Muscle layer of colon (tissue), 2 donors: ENCODE results near the gene FKBP1A.

ENCODE experiments used
- H3K27ac ChIP-seq: one replicate; pipeline ENCODE4 v1.7.0; 2013; ENCODE audit warnings: low read depth, mild to moderate bottlenecking, low read length, moderate library complexity
- H3K27me3 ChIP-seq, 2 donors: one replicate each; pipeline ENCODE4 v1.7.0; 2013; ENCODE audit warnings: low read length in 2 of 2, mild to moderate bottlenecking in 2 of 2; ENCODE audit not compliant: insufficient read depth in 2 of 2, control insufficient read depth in 1 of 2
- H3K36me3 ChIP-seq: one replicate; pipeline ENCODE4 v1.7.0; 2013; ENCODE audit warnings: mild to moderate bottlenecking, low read length; ENCODE audit not compliant: insufficient read depth
- H3K4me1 ChIP-seq: one replicate; pipeline ENCODE4 v1.7.0; 2013; ENCODE audit warnings: mild to moderate bottlenecking, low read length; ENCODE audit not compliant: insufficient read depth
- H3K4me3 ChIP-seq, 2 donors: one replicate each; pipeline ENCODE4 v1.7.0; 2013; ENCODE audit warnings: low read length in 2 of 2, low read depth in 1 of 2, mild to moderate bottlenecking in 1 of 2, moderate library complexity in 1 of 2
- H3K9ac ChIP-seq: one replicate; pipeline ENCODE4 v1.7.0; 2013; ENCODE audit warnings: low read length
- H3K9me3 ChIP-seq: one replicate; pipeline ENCODE4 v1.7.0; 2013; ENCODE audit warnings: mild to moderate bottlenecking, low read length
- donor health status: abdominal sarcoma.
- donor health status: Adenocarcinoma of cecum.

The FKBP1A gene

DNA sequence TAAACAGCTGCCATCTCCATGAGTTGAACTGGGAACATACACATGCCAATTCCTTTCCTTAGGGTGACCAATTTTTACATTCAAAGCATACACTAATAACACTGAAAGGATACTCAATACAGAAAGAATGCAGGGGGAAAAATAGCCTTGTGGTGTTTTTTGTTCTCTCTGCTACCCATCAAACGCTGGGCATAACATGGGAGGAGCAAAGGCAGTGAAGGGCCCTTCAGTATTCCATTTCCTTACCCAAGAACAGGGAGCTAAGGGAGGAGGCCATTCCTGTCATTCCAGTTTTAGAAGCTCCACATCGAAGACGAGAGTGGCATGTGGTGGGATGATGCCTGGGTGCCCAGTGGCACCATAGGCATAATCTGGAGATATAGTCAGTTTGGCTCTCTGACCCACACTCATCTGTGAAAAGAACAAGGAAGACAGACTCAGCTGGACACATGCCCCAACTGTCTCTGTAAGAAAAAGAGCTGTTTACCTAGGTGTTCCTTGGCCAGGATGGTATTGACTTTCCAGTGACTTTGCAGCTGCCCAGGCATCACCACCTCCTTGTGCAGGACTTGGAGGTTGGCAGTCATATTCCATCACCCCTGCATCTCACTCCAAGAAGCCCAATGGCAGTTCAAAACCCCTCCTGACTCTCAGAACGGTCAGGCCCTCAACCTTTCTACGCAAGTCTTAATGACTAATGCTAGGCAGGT, 20.9 kb downstream of the FKBP1A start:
- no peak overlapping the region for H3K27ac ChIP-seq
- H3K9ac ChIP-seq, result no peak overlapping the region
- no peaks in the 10 kb centered on the region for H3K9me3 ChIP-seq
- H3K36me3 ChIP-seq, result peaks cover 38% of the 10 kb centered on the region
- H3K27me3 ChIP-seq, result no peaks in the 10 kb centered on the region
- peaks cover 32% of the 10 kb centered on the region for H3K4me1 ChIP-seq
- H3K4me3 ChIP-seq, result no peak overlapping the region

DNA sequence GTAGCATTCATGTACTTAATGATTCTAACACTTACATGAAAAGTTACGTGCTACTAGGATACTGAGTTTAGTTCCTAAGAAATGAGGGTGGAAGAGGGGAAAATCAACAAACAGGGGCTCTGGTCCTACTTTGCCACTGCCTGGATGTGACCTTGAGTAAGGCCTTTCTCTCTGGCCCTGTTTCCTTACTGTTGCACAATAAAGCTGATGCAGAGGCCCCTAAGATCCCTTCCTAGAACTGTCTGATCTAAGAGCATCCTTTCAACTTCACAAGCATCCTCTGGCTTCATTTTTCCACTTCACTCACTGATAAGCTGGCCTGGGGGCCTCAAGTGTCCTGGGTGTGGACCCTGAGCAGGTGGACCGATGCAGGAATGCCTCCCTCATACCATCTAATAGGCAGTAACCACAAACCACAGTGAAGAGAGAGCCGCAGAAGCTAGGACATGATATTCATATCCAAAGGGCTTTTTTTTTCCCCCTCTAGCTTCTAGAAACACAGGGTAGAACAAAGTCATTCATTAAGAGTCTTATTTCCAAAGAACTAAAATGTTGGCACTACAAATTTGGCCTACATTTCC, 21.6 kb downstream of the FKBP1A start:
- Histone ChIP-seq H3K9me3 (no peaks in the 10 kb centered on the region), H3K27me3 (no peaks in the 10 kb centered on the region), H3K27ac (no peak overlapping the region), H3K4me3 (no peak overlapping the region), H3K9ac (no peak overlapping the region), H3K4me1 (peaks cover 32% of the 10 kb centered on the region), H3K36me3 (peaks cover 38% of the 10 kb centered on the region)

DNA sequence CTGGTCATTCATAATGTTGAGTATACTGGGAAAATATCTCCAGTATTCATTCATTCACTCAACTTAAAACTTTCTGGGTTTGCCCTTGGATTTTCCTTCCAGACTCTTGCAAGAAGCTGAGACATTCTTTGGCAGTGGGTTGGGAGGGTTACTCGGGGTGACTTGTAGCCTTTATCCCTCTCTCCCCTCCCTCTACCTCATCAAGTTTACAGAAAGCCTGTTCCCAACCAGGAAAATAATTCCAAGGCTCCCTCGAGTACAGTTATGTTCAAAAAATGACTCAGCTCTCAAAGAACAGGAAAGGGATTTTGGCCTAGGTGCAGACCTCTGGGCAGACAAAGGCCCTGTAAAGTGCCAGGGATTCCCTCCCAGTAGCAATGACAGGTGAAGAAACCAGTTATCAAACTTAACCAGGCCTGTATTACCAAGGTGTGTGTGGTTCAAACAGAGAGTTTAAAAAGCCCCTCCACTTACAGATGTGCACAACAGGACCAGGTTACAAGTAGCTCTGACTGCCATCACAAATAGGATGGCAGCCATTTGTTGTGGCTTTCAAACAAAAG, 22.2 kb downstream of the FKBP1A start:
- Histone ChIP-seq H3K9ac (no peak overlapping the region), H3K27me3 (no peaks in the 10 kb centered on the region), H3K27ac (no peak overlapping the region), H3K4me3 (no peak overlapping the region), H3K36me3 (peaks cover 38% of the 10 kb centered on the region), H3K4me1 (peaks cover 28% of the 10 kb centered on the region), H3K9me3 (no peaks in the 10 kb centered on the region)

DNA sequence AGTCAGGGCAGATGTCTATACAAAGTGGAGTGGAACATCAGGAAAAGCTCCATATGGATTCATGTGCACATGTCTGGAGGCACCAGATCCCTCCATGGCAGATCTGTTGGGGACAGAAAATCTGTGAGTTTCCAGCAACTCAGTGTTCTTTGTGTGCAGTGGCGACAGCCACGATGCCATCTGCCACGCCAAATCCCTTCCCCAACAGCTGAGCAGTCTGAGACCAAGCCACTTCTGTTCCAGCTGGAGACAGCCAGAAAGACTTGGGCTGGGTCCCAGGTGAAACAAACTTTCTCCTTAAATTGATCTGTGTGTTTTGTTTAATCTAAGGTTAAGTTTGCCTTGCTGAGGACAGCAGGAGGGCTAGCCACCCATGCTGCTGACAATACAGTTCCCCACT, 22.9 kb downstream of the FKBP1A start:
- peaks cover 42% of the 10 kb centered on the region for H3K36me3 ChIP-seq
- no peak overlapping the region for H3K27ac ChIP-seq
- no peak overlapping the region for H3K9ac ChIP-seq
- no peaks in the 10 kb centered on the region for H3K9me3 ChIP-seq
- no peaks in the 10 kb centered on the region for H3K27me3 ChIP-seq
- peaks cover 27% of the 10 kb centered on the region for H3K4me1 ChIP-seq
- H3K4me3 ChIP-seq, result no peak overlapping the region

DNA sequence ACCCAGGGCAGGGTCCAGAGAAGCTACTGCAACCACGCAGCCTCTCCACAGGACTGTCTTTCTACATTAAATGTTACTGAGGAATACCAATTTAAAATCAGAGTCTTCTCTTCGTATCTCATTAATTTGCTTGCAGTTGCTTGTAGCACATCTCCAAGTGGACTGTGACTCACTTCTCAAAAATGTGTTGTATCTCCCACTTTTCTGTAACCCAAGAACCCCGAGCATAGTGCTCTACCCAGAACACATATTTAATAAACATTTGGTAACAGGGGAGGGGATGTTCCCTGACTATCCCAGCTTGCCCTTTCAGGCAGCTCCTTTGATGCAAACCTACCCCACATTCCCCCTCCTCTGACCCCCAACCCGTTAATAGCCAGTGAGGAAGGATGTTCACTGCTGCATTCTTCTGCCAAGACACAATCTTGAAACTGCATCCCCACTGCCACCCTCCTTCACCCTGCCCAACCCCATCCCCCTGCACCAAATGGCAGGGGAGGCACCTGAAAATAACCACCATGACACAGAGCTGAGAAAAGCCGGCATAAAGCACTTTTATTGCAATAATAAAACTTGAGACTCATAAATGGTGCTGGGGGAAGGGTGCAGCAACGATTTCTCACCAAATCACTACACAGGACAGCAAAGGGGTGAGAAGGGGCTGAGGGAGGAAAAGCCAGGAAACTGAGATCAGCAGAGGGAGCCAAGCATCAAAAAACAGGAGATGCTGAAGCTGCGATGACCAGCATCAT, 24.2 kb downstream of the FKBP1A start:
- peaks cover 35% of the 10 kb centered on the region for H3K36me3 ChIP-seq
- H3K9me3 ChIP-seq, result no peaks in the 10 kb centered on the region
- H3K4me3 ChIP-seq, result no peak overlapping the region
- H3K4me1 ChIP-seq, result peaks cover 27% of the 10 kb centered on the region
- peak overlapping the region; percentile 14 for H3K27ac ChIP-seq
- H3K9ac ChIP-seq, result no peak overlapping the region
- no peaks in the 10 kb centered on the region for H3K27me3 ChIP-seq

DNA sequence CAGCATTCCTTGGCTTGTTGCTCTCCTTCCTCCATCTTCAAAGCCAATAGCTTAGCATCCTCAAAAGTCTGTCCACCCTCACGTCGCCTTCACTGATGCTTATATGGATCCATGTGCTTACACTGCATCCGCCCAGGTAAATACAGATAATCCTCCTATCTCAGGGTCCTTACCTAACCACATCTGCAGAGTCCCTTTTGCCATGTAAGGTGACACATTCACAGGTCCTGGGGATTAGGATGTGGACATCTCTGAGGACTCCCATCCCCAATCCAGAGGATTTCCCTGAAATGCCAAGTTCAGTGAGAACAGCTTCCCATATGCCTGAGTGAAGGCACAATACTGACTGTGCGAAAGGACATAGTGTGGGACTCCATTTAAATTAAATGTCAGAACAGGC, 25.4 kb downstream of the FKBP1A start:
- no peaks in the 10 kb centered on the region for H3K9me3 ChIP-seq
- peaks cover 27% of the 10 kb centered on the region for H3K4me1 ChIP-seq
- H3K27ac ChIP-seq, result no peak overlapping the region
- H3K4me3 ChIP-seq, result no peak overlapping the region
- peaks cover 33% of the 10 kb centered on the region for H3K36me3 ChIP-seq
- H3K27me3 ChIP-seq, result no peaks in the 10 kb centered on the region
- H3K9ac ChIP-seq, result no peak overlapping the region

DNA sequence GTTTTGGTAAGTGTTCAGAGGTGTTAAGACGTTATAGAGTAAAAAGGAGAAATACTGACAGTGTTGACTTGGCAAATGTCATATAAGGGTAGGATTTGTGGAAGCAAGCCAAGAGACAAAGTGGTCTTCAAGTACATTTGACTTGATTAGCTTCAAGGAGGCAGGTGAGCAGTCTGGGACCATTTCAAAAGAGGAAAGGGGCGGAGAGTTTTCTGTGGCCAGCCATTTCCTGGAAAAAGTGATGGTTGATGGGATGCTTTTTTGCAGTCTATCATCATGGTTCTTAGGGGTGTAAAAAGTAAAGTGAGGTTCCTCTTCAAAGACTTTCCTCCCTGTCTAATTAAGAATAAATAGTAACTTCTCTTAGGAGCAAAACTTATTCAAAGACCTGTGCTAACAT, 28.7 kb downstream of the FKBP1A start:
- no peak overlapping the region for H3K27ac ChIP-seq
- peaks cover 9% of the 10 kb centered on the region for H3K4me1 ChIP-seq
- no peak overlapping the region for H3K4me3 ChIP-seq
- no peaks in the 10 kb centered on the region for H3K27me3 ChIP-seq
- H3K36me3 ChIP-seq, result peaks cover 26% of the 10 kb centered on the region
- no peak overlapping the region for H3K9ac ChIP-seq
- H3K9me3 ChIP-seq, result no peaks in the 10 kb centered on the region

DNA sequence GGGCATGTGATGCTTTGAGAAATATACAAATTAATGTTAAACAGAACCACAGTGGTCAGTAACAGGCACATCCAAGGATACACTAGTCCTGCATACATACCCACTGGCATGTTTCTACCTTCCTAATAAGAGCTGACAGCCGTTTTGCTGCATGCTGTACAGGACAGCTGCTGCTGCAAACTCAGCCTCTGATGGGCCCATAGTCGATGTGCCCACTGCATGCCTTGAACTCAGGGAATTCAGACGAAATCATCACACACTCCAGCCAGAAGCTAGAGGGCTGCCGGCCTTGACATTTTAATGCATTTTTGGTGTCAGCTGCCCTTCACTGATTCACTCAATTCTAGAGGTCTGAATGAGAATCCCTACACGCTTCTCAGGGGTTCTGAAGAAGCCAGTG, 29.3 kb downstream of the FKBP1A start:
- Histone ChIP-seq H3K27ac (no peak overlapping the region), H3K9me3 (no peaks in the 10 kb centered on the region), H3K9ac (no peak overlapping the region), H3K27me3 (no peaks in the 10 kb centered on the region), H3K36me3 (peaks cover 23% of the 10 kb centered on the region), H3K4me3 (no peak overlapping the region), H3K4me1 (peaks cover 4% of the 10 kb centered on the region)

DNA sequence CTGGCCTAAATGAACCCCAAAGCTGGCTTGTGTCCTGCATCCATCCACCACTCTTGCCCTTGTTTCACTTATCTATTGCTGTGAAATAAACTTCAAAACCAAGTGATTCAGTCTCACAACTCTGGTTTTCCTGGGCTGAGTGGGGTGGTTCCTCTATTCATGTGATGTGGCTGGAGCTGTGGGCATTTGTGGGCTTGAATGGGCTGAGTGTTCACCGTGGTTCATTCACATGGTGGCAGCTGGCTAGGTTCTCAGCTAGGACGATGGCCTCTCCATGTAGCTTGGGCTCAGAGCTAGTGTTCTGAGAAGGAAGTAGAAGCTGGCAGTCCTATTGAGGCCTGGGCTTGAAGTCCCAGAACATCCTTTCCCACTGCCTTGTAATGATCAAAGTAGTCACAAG, 30.4 kb downstream of the FKBP1A start:
- Histone ChIP-seq H3K36me3 (peaks cover 17% of the 10 kb centered on the region), H3K4me1 (no peaks in the 10 kb centered on the region), H3K4me3 (no peak overlapping the region), H3K27ac (no peak overlapping the region), H3K9me3 (no peaks in the 10 kb centered on the region), H3K9ac (no peak overlapping the region), H3K27me3 (no peaks in the 10 kb centered on the region)

DNA sequence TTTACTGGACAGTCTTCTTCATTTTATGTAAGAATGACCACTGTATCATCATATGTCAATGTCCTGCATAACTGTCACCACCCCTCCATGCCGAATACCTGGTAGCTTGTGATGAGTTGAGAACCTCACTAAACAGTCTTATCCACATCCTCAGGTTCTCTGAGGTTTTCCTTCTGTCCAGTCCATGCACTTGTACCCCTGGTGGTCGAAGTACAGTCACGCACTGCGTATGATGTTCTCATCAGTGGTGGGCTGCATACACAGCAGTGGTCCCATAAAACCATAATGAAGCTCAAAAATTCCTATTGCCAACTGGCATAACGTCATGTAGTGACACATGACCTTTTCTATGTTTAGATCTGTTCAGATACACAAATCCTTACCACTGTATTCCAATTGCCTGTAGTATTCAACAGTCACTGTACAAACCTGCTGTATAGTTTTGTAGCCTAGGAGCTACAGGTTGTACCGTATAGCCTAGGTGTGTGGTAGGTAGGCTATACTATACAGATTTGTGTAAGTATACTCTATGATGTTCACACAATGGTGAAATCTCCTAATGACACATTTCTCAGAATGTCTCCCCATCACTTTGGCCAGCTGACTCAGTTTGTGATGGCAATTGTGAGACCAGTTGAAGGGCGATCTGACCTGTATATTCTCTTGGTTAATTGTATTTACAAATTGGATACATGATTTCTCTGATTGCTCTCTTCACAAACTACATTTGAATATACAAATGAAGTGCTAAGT, 32.6 kb downstream of the FKBP1A start:
- H3K27ac ChIP-seq, result no peak overlapping the region

More for the DNA sequence above, 32.6 kb downstream of the FKBP1A start:
- Histone ChIP-seq H3K36me3 (peaks cover 15% of the 10 kb centered on the region), H3K9me3 (no peaks in the 10 kb centered on the region), H3K4me1 (no peaks in the 10 kb centered on the region), H3K4me3 (no peak overlapping the region), H3K27me3 (no peaks in the 10 kb centered on the region), H3K9ac (no peak overlapping the region)
